Superior temporal gyrus (tissue), 1 donor: ENCODE results near the gene MFAP4.

ENCODE experiments used
- DNase-seq: peaks from one replicate; pipeline ENCODE4 v3.0.0-alpha.2; 2016; ENCODE audit errors: extremely low spot score

Gene MFAP4, protein sequence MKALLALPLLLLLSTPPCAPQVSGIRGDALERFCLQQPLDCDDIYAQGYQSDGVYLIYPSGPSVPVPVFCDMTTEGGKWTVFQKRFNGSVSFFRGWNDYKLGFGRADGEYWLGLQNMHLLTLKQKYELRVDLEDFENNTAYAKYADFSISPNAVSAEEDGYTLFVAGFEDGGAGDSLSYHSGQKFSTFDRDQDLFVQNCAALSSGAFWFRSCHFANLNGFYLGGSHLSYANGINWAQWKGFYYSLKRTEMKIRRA

DNA sequence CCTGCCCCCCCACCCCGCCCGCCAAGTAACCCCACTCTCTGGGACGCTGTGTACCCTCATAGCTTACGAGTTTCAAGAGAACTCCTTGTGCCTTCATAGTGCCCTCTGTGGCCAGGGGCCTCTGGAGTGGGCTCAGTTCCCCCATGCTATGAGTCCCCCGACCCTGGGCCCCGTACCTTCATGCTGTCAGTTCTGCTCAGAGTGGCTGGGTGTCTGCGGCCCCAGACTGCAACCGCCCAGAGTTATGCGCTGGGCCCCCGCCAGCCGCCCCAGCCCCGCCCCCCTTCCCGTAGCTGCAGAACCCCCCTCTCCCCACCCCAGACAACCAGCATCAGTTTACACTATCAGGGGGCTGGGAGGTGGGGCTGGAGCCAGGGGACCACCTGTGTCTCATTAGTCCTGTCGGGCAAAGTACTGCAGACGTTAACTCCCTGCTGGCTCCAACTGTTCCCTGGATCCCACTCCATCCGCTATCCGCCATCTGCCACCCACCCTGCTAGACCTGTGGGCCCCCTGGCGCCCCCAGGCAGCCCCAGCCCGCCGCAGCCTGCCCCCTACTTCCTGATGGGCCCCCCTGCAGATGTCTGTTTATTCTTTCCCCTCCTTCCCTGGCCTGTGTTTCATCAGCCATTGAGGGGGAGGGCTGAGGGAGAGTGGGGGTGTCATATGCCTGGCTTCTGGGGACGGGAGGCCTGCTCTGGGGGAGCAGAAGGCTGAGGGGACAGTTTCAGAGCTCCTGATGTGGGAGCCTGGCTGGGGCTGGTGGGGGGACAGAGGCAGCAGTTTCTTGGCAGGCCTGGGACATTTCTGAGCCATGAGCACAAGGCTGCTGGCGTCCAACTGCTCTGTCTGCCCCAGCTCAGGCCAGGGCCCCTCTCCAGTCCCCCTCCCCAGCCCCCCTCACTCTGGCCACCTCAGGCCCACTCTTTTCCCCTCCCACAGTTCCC, at the start of gene MFAP4:
TSS of gene MFAP4 (minus strand) at position 217 of the 947 bp plus-strand sequence. CDS start at position 182, 35 bp downstream.
- DNase-seq: no peak

DNA sequence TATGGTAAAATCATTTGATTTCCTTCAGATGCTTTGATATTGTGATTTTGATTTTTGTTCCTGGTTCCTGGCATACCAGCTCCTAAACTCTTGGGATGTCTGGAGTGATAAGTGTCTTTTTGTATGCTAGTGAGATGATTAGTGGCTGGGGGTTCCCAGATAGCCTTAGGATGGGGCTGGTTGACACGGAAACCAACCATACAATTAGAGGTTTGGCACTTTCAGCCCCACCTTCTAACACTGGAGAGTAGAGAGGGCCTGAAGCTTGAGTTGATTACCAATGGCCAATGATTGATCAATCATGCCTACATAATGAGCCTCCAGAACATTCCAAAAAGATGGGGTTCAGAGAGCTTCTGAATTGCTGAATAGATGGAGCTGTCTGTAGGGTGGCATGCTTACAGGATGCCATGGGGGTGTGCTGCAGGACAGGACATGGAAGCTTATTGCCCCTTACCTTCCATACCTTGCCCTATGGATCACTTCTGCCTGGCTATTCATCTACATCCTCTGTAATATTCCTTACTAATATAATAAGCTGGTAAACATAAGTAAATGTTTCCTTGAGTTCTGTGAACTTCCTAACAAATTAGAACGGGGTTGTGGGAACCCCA, 46.8 kb upstream of the MFAP4 start:
- no peak for DNase-seq

DNA sequence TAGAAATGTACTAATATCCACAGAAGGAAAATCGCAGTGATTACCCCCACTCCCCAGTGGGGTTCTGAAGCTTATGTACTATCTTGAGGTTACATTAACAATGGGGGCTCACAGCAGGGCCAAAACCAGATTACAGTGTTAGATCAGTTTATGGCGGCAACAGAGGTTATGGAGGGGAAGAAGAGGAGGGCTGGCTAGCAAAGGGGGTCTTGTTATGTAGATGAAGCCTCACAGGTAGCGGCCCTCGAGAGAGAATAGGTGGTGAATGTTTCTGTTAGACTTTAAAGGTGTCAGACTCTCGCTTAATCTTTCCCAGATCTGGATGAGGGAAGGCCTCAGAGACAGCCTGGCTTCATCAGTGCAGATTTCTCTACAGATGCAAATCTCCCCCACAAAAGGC, 46.3 kb upstream of the MFAP4 start:
- DNase-seq: no peak

DNA sequence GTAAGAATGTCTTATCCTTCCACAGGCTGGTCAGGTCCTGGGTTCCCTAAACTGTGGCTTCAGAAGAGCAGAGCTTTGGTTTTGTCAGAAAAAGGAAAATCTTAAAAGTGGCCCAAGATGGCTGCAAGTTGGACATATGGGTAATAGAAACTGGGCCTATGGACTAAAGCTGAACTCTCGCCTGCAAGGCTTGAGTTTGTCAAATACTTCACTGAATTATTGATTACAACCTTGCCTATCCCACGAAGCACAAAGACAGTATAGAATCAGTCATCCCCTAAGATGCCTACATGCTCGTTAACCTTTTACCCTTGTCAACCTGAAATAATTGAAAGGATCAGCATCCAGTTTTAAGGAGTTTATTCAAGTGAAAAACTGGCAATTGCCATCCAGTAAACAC, 44.7 kb upstream of the MFAP4 start:
- DNase-seq: no peak

DNA sequence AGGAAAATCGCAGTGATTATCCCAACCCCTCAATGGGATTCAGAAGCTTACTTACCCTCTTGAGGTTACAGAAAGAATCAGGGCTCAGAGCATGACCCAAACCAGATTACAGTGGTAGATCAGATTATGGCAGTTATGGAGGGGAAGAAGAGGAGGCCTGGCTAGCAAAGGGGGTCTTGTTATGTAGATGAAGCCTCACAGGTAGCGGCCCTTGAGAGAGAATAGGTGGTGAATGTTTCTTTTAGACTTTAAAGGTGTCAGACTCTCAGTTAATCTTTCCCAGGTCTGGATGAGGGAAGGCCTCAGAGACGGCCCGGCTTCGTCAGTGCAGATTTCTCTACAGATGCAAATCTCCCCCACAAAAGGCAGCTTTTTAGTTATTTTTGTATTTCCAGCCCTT, 39.6 kb upstream of the MFAP4 start:
- DNase-seq: no peak

DNA sequence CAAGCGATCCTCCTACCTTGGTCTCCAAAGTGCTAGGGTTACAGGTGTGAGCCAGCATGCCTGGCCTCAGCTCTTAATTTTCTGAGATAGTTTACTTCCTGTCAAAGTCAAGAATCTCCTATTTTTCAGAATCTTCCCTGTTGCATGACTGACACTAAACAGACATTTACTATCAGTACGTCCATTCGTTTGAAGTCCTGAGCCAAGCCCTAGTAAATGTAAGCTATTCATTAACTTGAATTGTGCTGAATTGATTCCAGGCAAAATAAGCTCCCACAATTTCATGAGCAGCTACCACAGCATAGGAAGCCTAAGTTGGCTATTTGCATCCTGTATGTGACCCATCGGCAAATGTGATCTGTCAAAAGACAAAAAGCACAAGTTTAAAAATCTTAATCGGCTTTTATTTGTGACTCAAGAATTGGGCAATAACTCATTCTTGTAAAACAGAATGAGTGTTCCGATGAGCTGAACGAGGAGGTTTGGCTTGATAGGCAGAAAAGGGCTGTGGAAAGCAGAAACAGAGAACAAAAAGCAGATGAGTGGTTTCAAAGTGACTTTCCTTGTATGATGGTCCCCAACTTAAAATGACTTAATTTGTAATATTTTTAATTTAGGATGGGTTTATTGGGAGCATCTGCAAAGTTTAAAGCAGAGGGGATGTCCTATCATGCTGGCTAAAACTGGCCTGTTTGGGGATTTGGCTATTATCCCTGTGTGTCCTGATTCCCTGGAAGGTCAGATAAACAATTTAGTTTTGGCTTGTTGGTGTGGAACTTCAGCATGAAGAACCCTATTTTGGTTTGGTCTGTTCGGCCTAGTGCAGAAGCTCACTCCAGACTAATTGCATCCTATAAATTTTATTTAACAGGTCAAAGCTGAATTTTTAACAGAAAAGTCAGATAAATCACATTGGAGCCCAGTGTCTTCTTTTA, 38.2 kb upstream of the MFAP4 start:
- DNase-seq: no peak

DNA sequence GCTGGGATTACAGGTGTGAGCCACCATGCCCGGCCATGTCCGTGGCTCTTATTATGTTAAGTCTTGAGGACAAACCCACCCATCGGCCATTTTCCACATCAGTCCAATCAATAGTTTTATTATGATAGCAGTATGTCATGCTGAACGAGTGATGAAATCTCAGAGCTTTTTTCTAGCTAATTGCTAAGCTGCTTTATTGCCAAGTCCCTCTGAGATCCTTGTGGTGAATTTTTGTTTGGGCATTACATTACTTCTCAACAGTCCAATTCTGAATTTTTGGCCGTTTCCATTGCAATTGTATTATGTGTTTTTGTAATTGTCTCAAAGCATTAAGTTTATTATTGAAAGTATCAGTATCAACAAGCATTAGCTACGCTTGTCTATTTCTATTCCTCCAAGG, 34.9 kb upstream of the MFAP4 start:
- DNase-seq: no peak

DNA sequence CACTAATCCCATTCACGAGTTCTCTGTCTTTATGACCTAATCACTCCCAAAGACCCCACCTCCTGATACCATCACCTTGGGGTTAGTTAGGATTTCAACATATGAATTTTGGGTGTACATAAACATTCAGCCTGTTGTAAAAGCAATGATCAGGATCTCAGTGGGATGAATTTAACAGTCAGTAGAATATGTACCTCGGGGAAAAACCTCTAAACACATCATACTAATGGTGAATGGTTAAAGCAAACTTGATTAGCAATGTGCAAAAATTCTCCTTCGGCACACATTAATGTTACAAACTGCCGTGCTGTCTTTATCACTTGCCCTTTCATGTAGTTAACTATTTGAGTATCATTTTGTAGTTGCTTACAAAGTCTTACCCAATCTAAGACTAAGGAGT, 34.2 kb upstream of the MFAP4 start:
- DNase-seq: no peak

DNA sequence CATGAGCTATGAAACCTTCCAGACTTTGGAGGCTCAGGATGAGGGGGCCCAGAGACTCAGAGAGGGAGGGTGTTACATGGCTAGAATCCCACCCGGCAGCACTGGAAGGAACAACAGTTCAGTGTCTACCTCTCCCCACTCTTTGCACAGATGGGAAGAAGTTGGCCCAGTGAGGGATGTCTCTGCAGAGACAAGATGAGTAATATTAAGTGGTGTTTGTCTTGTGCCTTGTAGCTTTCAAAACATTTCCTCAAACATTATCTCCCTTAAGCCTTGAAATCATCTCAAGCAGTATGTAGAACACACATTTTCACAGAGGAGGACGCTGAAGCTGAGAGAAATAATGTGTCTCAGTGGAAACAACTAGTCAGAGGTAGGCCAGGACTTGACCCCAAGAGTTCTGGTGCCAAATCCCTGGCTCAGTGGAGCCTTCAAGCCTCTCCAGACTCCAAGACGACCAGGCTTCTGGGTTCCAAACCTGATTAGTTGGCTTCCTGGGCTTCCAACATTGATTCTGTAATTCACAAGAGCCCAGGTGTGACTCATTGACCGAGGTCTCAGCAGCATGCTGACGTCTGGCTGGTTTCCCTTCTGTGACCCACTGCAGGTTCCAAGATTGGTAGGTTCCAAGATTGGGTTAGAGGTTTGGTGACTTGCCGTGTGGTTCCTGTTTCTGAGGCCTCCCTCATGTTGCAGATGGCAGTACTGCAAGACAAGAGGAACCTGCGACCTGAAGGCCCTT, 31.4 kb upstream of the MFAP4 start:
- no peak for DNase-seq

DNA sequence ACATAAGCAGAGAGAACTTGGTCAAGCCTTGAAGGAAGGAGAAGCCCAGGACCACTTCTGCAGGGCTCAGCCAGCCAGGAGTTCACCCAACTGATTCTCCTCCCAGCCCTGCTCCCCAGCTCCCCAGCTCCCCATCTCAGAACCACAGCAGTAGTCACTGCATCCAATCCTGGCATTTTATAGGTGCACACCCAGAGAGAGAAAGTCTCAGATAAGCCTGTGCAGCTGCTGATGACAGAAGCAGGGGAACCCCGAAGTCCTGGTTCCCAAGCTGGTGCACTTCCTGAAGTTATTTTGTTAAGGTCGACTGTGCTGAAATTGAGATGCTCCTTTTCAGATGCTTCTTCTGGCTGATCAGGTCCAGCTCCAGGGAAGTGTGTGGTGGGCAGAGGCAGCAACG, 30.6 kb upstream of the MFAP4 start:
- no peak for DNase-seq

DNA sequence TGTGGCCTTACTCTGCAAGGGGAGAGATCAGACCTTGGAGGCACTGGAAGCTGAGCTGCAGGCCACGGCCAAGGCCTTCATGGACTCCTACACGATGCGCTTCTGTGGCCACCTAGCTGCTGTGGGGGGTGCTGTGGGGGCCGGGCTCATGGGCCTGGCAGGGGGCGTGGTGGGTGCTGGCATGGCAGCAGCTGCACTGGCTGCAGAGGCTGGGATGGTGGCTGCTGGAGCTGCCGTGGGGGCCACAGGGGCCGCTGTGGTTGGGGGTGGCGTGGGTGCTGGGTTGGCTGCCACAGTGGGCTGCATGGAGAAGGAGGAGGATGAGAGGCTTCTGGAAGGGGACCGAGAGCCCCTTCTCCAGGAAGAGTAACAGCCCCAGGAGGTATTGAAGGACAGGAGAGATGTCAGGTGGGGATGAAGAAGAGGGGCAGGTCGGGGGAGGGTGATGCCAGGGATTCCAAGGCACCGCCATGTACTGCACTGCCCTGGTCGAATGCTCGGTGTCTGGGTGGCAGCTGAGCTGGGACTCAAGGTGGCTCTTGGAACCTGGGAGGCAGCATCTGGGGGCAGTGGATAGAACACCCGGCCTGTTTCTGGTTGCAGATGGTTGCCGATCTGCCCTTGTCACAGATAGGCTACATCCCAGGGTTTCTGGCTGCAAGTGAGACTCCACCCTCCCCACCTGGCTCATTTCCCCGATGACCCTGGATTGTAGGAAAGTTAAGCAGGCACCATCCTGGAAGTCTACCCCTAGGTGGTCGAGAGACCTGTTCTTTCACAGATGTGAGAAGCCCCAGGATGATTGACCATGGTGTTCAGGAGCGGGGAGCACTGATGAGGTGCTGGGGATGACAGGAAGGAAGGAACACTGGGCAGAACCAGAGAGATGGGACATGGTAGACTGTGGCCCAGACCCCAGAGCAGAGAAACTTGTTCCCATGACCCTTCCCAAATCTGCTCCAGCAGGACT, 29.1 kb upstream of the MFAP4 start:
- no peak for DNase-seq

DNA sequence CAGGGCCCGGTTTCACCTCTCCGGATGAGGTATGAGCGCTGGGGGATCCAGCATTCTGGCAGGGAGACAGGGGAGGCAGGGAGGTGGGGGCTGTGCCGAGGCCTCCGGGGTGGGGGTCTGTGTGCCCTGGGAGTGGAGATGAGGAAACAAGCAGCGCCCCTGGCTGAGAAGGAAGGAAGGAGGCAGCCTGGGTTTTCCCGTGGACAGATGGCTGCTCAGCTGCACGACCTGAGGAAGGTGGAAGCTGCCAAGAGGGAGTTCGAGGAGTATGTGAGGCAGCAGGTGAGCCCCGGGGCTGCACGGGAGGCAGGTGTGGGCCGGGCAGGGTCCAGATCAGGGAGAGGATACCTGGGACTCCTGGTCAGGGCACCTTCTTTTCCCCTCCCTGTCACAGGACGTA, 28.3 kb upstream of the MFAP4 start:
- no peak for DNase-seq

DNA sequence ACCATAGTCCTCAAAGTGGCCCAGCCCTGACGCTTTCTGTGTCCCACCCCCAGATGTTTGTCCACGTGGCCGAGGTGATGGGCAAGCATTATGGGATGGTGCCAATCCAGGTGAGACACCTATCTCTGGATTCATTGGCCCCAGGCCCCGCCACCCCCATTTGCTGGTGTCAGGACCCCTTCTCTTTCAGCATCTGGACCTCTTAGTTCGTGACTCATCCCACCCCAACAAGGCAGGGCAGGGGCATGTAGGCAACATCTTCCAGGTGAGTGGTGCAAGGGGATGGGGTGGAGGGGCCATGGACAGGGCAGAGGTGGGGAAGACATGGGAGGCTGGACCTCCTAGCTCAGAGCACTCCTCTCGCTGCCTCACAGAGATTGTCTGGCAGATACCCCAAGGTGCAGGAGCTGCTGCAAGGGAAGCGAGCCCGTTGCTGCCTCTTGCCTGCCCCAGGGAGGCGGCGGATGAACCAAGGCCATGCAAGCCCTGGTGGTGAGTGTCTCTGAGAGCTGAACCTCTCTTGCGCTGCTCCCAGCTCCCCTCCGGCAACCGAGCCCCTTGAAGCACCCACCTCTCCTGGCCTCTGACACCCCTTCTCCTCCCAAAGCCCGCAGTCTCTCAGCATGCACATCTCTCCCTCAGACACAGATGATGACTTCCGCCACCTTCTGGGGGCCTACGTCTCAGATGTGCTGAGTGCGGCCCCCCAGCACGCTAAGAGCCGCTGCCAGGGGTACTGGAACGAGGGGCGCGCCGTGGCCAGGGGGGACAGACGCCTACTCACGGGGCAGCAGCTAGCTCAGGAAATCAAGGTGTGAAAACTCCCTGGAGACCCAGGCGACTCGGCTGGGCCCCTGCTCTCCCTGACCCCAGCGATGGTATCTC, 27.6 kb upstream of the MFAP4 start:
- DNase-seq: no peak

DNA sequence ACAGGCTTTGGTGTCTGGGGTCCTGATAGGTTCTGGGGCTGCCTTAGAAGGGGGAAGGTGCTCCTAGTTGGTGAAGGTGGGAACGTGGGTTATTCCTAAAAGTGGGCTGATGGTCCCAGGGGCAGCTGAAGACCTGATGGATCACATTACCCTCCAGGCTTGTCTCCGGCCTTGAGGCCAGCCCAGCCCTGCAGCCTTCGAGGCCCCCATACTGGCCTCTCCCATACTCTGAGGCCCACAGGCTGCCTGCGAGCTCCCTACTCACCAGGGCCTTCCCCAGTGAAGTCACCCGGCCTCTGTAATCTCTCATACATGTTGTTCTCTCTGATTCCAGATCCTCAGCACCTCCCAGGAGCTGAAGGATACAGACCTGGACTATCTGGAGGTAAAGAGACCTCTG, 26.8 kb upstream of the MFAP4 start:
- no peak for DNase-seq

DNA sequence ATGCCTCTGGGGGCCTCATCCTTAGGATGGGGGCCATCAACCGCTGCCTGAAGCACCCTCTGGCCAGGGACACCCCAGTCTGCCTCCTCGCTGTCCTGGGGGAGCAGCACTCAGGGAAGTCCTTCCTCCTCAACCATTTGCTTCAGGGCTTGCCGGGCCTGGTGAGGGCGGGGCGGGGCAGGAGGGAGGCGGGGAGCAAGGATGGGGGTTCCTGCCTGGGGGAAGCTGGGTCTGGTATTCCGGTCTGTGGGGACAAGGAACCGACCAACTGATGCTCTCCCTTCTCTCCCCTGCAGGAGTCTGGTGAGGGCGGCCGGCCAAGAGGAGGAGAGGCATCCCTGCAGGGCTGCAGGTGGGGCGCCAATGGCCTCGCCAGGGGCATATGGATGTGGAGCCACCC, 26.0 kb upstream of the MFAP4 start:
- no peak for DNase-seq

DNA sequence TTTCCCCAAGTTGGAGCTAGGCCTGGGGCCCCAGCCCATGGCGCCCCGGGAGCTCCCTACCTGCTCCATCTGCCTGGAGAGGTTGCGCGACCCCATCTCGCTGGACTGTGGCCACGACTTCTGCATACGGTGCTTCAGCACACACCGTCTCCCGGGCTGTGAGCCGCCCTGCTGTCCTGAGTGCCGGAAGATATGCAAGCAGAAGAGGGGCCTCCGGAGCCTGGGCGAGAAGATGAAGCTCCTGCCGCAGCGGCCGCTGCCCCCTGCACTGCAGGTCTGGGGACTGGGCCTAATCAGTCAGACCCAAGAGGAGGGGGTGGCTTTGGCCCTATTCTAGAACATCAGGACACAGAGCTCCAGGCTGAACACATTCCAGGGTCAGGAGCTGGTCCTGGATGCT, 25.5 kb upstream of the MFAP4 start:
- no peak for DNase-seq

DNA sequence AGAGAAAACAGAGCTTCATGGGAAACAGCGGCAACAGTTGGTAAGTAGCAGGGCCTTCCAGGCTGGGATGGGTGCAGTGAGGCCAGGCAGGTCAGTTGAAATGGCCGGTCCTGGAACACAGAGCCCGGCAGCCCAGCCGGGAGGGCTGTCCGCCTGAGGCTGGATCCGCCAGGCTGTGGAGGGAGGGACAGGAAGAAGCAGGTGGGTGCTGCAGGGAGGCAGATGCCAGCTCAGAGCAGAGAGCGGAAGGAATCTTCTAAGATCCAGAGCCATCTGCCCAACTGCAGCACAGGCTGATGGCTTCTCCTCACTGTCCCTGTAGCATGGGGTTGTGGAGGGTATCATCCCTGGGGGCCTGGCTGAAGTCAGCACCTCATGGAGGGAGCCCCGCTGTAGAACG, 24.6 kb upstream of the MFAP4 start:
- peak; percentile 37 for DNase-seq

DNA sequence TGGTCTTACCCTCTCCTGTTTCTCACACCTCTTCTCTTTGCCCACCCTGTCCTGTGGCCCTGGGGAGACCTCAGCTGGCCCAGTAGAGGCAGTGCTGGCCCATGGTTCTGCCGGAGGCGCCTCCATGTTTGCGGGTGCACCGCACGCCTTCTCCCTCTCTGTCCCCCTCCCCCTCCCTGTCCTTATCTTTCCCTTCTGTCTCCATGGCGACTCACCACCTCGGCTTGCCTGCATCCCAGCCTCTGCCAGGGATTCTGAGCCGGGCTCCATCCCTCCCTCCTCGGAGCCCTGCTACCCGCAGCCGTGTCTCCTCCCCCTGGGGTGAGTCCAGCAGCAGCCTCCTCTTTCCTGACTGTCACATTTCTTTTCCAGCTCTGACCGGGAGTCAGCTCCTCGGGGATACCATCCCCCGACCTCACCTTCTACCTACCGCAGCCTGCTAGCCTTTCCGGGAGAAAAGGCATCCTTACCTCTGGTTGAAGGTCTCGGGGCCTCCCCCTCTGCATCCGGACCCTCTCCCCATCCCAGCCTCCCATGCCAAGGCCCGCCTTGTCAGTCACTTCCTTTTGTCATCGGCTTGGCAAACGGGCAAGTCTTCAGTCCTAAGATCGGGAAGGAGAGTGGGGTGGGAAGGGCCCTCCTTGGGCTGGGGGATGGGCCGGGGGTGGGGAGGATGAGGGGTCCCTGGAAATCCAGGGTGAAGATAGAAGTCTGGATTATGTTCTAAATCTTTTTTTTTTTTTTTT, 24.1 kb upstream of the MFAP4 start, which contains the start of gene RNF112:
TSS of gene RNF112 (plus strand) at position 358 of the 746 bp plus-strand sequence. CDS start at position 535, 177 bp downstream.
- DNase-seq: peak; percentile 68
